ENCODE data around the gene PIGA. TPM values are rescaled to one million over a fixed set of nuclear protein-coding genes. Genes with fewer than 3 reads are reported as not detected.
A peak's percentile ranks its signal among the peaks of the same experiment; 100 is the strongest.

PIGA gene, protein sequence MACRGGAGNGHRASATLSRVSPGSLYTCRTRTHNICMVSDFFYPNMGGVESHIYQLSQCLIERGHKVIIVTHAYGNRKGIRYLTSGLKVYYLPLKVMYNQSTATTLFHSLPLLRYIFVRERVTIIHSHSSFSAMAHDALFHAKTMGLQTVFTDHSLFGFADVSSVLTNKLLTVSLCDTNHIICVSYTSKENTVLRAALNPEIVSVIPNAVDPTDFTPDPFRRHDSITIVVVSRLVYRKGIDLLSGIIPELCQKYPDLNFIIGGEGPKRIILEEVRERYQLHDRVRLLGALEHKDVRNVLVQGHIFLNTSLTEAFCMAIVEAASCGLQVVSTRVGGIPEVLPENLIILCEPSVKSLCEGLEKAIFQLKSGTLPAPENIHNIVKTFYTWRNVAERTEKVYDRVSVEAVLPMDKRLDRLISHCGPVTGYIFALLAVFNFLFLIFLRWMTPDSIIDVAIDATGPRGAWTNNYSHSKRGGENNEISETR
- total RNA-seq (10 to 100 TPM; 13.0 to 17.0 TPM), polyA plus RNA-seq (ENCODE audit: insufficient read depth, low read depth, low replicate concordance) (8.1 TPM)
- long read RNA-seq, donor 1, partial matches to known transcripts = 0 of 3 reads
- long read RNA-seq, donor 1, other reads (novel, unspliced or antisense) = 0 of 3 reads
- long read RNA-seq, donor 2 = 0 reads

DNA sequence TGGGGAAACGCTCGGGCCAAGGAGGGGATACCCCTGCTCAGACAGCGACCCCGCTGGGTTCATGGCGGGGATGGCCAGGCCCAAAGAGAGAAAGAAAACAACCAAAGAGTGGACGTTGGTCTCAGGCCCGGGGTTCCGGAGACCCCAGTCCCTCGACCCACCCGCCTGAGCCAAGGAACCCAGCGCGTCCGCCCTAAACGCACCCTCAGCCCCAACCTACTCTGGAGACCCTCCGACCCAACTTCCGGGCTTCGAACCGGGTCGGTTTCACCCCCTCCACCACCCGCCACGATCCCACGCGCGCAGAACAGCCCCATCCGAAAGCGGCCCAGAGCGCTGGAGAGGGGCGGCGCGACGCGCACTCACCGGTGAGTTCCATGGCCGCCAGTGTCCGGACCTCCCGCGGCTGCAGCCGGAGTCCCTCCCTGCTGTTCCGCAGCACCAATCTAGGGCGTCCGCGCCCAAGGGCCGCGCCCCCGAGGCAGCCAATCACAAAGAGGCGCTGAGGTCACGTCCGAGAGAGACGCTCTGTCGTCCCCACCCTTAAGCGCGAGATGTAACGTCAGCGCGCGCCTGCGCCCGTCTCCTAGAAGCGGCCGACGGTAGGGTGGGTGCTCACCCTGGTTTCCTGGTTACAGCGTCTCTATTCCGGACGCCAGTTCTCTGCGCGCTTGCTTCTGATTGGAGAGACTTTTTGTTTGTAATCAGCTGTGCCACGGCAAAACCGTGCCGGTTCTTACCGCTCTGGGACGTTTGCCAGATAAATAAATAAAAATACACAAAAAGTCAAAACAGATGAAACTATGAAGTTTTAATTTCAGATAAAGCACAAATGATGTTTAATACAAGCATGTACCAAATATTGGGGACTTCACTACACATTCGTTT, at the start of gene PIGA:
PIGA (minus strand) TSS at position 389 of the 888 bp plus-strand sequence. CDS start 3,593 bp downstream, outside the sequence.
- no peaks in the 10 kb centered on the region for H3K27me3 ChIP-seq
- WGBS, 2 donors = 0% methylated on average over 6 to 59 of the region's 72 CpGs
- no peak for TF ChIP-seq POLR2A (IDR thresholded peaks at IDR 0.05)
- TF ChIP-seq, protein P1, sequence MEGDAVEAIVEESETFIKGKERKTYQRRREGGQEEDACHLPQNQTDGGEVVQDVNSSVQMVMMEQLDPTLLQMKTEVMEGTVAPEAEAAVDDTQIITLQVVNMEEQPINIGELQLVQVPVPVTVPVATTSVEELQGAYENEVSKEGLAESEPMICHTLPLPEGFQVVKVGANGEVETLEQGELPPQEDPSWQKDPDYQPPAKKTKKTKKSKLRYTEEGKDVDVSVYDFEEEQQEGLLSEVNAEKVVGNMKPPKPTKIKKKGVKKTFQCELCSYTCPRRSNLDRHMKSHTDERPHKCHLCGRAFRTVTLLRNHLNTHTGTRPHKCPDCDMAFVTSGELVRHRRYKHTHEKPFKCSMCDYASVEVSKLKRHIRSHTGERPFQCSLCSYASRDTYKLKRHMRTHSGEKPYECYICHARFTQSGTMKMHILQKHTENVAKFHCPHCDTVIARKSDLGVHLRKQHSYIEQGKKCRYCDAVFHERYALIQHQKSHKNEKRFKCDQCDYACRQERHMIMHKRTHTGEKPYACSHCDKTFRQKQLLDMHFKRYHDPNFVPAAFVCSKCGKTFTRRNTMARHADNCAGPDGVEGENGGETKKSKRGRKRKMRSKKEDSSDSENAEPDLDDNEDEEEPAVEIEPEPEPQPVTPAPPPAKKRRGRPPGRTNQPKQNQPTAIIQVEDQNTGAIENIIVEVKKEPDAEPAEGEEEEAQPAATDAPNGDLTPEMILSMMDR (IDR thresholded peaks at IDR 0.05) = no peak
- intact Hi-C loops (cut with DNase I; ENCODE audit: low total_unique reads) = no loop called here
- no peaks in the 10 kb centered on the region for H3K36me3 ChIP-seq (ENCODE audit: low read depth, missing control alignments)
- H3K9me3 ChIP-seq = no peaks in the 10 kb centered on the region
- peak; percentile 96 for DNase-seq
- peak within 1 kb of the TSS; percentile 72 to 80 for H3K4me3 ChIP-seq
- no peaks in the 10 kb centered on the region for H3K4me1 ChIP-seq
- H3K27ac ChIP-seq = peak within 1 kb of the TSS; percentile 86 to 87

DNA sequence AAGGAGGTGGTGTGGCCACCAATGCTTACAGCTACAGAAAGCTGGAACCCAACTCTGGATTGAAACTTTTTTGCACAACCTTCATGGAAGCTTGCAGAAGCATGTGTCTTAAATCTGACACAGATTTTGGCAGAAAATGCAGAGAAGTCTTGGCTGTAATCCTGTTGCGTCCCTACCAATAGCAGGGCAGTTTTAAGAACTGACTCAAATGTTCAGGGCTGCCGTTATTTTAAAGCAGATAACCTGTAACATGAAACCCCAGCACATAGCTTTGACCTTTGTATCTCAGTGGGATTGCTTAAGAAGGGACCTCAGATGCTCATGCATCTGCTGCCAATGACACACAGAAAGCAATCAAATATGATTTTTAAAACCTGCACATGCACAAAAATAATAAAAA, 49.0 kb upstream of the PIGA start, which contains the start of gene VEGFD:
VEGFD (minus strand) TSS at position 110 of the 400 bp plus-strand sequence. CDS start 467 bp downstream, outside the sequence.
- Histone ChIP-seq H3K9me3 (no peaks in the 10 kb centered on the region), H3K36me3 (ENCODE audit: low read depth, missing control alignments) (no peaks in the 10 kb centered on the region), H3K4me1 (no peaks in the 10 kb centered on the region), H3K27ac (no peak within 1 kb of the TSS), H3K4me3 (no peak within 1 kb of the TSS), H3K27me3 (no peaks in the 10 kb centered on the region)
- intact Hi-C loops (cut with DNase I; ENCODE audit: low total_unique reads) = no loop called here
- DNase-seq = no peak
- 76 to 81% methylated on average over 2 of the region's 2 CpGs for WGBS, 2 donors
- no peak for TF ChIP-seq POLR2A (IDR thresholded peaks at IDR 0.05)
- TF ChIP-seq, protein P1 (IDR thresholded peaks at IDR 0.05) = no peak

DNA sequence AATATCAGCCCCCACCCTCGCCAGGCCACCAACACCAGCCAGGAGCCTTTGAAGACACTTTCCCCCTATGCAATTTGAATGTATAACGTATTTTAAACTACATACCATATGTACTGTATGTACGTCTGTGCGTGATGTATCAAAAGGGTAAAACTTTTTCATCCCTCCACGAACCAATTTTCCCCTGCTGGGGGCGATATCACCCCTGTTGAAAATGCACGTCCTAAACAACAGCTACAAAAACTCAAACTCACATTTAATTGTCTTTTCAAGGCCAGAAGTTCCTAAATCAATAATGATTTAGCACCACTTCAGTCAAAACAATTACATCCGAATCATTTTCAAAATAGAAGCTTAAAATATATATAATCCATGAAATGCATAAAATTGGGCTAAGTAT, 47.5 kb upstream of the PIGA start:
- intact Hi-C loops (cut with DNase I; ENCODE audit: low total_unique reads) = no loop called here
- no peaks in the 10 kb centered on the region for H3K9me3 ChIP-seq
- H3K4me3 ChIP-seq = no peak overlapping the region
- no peak for TF ChIP-seq POLR2A (IDR thresholded peaks at IDR 0.05)
- TF ChIP-seq, protein P1 (IDR thresholded peaks at IDR 0.05) = no peak
- no peaks in the 10 kb centered on the region for H3K4me1 ChIP-seq
- 86 to 89% methylated on average over 8 of the region's 8 CpGs for WGBS, 2 donors
- no peaks in the 10 kb centered on the region for H3K36me3 ChIP-seq (ENCODE audit: low read depth, missing control alignments)
- no peak overlapping the region for H3K27ac ChIP-seq
- H3K27me3 ChIP-seq = no peaks in the 10 kb centered on the region
- DNase-seq = no peak

DNA sequence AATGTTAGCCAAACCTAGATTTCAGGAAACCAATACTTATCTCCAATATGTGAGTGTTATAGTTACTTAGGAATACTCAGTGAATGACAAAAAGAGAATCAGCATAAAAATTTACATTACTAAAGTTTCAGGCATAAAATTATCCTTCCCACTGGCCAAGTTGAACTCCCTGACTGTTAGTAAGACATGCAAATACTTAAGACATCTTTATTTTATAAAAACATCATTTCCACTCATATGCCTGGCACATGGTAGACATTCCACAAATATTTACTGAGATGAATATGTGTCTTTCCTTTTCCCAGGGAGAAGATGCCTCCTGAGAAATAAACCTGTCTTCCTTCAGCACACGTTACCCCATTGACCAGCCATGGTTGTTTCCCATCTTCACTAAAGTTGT, 41.6 kb upstream of the PIGA start:
- no peak for TF ChIP-seq POLR2A (IDR thresholded peaks at IDR 0.05)
- TF ChIP-seq, protein P1 (IDR thresholded peaks at IDR 0.05) = no peak
- intact Hi-C loops (cut with DNase I; ENCODE audit: low total_unique reads) = no loop called here
- Histone ChIP-seq H3K27me3 (no peaks in the 10 kb centered on the region), H3K9me3 (no peaks in the 10 kb centered on the region), H3K27ac (no peak overlapping the region), H3K4me1 (no peaks in the 10 kb centered on the region), H3K36me3 (ENCODE audit: low read depth, missing control alignments) (no peaks in the 10 kb centered on the region), H3K4me3 (no peak overlapping the region)
- 80 to 91% methylated on average over 1 of the region's 1 CpG for WGBS, 2 donors
- no peak for DNase-seq
